AG09309 (cell line): ENCODE data around the gene XKR7.

Experiments
- DNase-seq: peaks from one replicate; pipeline ENCODE4 v3.0.0-alpha.2; 2010; ENCODE audit warnings: low read depth
- H3K4me3 ChIP-seq: 2 replicates; pipeline ENCODE4 v1.5.1; 2011; ENCODE audit warnings: mild to moderate bottlenecking, low read depth, low read length, moderate library complexity; ENCODE audit not compliant: control insufficient read depth
- TF ChIP-seq, protein P1 (sequence below): IDR thresholded peaks from 2 replicates; pipeline ENCODE4 v1.5.1; 2011; ENCODE audit warnings: mild to moderate bottlenecking, low read depth, low read length, inconsistent platforms; ENCODE audit not compliant: insufficient read depth, control insufficient read depth; ENCODE audit errors: missing control alignments

Gene XKR7

DNA sequence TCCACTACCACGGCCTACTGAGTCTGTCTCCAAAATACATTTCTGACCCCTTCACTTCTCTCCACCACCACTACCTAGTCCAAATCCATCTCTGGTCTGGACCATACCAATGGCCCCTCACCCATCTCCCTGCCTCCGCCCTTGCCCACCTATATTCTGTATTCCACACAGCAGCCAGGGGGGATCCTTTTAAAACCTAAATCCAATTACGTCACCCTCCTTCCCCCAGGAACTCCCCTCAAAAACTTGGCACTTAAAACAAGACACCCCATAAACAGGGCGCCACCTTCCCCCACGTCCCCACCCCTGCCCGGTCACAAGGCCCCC, 16.8 kb upstream of the XKR7 start:
- TF ChIP-seq, protein P1, sequence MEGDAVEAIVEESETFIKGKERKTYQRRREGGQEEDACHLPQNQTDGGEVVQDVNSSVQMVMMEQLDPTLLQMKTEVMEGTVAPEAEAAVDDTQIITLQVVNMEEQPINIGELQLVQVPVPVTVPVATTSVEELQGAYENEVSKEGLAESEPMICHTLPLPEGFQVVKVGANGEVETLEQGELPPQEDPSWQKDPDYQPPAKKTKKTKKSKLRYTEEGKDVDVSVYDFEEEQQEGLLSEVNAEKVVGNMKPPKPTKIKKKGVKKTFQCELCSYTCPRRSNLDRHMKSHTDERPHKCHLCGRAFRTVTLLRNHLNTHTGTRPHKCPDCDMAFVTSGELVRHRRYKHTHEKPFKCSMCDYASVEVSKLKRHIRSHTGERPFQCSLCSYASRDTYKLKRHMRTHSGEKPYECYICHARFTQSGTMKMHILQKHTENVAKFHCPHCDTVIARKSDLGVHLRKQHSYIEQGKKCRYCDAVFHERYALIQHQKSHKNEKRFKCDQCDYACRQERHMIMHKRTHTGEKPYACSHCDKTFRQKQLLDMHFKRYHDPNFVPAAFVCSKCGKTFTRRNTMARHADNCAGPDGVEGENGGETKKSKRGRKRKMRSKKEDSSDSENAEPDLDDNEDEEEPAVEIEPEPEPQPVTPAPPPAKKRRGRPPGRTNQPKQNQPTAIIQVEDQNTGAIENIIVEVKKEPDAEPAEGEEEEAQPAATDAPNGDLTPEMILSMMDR = no peak
- peak overlapping the region; percentile 97 for H3K4me3 ChIP-seq
- no peak for DNase-seq

DNA sequence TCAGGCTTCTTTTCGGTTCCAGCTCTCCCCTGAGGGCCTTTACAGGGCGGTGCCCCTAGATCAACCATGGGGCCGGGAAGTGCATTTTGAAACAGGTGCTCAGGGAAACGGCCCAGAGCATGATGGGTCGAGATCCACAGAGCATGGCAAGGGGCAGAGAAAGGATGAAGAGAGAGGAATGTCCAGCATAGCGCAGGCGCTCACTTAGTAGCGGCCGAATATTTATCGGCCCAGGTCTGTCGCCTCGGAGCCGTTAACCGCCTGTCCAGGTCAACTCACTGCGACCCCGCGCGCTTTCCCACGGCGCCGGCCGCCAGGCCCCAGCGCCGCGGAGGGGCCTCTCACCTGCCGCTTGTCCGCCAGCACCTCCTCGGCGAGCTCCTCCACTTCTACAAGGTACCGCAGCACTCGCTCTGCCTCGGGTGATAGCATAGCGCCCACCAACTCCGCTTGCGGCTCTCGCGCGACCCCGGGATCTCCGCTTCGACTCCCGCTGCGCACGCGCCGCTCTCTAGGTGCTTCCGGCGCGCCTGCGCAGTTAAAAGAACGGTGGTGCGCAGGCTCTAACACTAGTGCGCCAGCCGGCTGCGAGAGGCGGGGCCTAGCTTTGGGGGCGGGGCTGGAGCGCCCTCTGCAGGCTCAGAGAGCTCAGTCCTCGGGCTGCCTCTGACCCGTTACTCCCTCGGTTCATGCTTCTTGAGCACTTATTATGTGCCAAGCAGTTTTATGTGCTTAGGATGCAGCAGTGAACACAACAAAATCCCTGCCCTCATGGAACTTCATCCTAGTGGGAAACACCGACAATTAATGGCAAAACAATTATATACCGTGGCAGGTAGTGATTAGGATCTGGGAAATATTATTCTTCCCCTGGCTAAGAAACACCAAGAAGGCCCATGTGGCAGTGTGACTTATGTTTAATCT, 16.2 kb upstream of the XKR7 start, which contains the start of gene PDRG1:
PDRG1 (minus strand) TSS at position 517 of the 924 bp plus-strand sequence; CDS start at position 432, 85 bp downstream.
- DNase-seq = peak; percentile 72
- TF ChIP-seq, protein P1 = peak; percentile 94
- peak within 1 kb of the TSS; percentile 97 for H3K4me3 ChIP-seq

DNA sequence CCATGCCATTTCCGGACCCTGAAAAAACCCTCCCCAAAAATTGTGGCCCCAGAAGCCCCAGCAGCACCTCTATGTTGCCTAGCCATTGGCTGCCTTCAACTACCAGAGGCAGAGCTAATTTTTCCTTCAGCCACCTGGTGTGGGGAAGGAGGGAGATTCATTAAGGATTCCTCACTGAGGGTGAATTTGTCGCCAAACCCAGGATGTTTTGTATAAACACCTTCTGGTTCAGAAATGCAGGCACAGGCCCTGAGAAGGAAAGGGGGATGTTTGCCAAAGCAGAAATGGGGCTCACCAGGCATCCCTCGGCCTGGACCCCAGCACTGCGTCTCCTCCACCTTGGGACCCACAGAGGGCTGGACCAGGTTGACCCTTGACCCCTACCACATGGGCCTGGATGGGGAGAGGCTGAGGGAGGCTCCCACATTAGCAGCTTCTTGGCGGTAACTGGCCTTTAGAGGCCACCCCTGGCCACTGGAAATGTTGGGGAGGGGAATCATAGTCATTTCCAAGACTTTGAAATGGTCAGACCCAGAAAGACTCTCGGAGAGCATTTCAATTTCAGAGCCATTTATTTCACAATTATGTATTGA, 14.3 kb upstream of the XKR7 start:
- TF ChIP-seq, protein P1 = no peak
- no peak for DNase-seq
- no peak overlapping the region for H3K4me3 ChIP-seq

DNA sequence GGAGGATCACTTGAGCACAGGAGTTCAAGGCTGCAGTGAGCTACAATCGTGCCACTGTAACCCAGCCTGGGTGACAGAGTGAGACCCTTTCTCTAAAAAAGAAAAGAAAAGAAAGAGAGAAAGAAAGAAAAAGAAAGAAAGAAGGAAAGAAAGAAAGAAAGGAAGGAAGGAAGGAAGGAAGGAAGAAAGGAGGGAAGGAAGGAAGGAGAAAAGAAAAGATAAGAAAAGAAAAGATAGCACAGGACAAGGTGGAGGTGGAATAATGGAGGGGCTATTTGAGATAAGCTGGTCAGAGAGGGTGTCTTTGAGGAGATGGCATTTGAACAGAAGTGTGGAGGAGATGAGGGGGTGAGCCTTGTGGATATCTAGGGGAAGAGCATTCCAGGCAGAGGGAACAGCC, 13.5 kb upstream of the XKR7 start:
- H3K4me3 ChIP-seq = no peak overlapping the region
- no peak for DNase-seq
- TF ChIP-seq, protein P1 = no peak

DNA sequence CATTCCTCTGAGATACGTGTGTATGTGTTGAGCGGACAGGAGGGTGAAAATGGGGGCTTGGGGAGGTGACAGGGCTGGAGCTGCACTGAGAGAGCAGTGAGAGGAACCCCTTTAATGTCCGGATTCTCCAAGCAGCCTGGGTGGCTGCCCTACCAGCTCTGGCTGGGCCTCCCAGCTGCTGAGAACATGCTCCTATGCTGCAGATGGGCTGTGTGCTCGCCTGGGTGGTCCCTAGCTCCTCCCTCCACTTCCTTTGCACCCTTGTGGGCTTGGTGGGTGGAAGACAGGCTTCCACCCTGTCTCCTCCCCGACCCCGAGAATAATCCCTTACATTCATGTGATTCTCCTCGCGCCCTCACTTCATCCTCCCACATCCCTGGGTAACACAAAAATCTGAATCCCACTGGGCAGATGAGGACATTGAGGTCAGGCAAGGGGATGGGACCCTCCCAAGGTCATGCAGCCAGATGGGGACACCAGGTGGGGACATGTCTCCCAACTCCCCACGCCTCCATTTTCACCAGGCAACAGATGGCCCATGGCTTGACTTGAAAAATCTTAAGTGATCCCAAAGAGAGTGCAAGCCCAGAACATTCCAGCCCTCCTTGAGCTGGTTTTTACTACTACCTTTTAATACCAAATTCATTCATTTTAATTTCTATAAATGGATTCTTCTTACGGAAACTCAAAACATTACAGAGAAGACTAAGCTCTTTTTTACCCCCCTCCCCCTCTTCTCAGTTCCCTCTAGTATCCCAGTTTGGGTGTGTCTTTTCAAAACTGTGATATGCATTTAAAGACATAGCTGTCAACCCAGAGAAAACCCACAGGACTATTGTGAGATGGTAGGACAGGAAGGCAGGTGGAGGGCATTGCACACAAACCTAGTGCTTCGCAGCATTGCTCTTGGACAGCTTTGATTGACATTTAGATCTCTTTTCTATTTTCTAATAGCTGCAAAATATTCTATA, 11.1 kb upstream of the XKR7 start:
- TF ChIP-seq, protein P1 = no peak
- no peak overlapping the region for H3K4me3 ChIP-seq
- DNase-seq = no peak

DNA sequence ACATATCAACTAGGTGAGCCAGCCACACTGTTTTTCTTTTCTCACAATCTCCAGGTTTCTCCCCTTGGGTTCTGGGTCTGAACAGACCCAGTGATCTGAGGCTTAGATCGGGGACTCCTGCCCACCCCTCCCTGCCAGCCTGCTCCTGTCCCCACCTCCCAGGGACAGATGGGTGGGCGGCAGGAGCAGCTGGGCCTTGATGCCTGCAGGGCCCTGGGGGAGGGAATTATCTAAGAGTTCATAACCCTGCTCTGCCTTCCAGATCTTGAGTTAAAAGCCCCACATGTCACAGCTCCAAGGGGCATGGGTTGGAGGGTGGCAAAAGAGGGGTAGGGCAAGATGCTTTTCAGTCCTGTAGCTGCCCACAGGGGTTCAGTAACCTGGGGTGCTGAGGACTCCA, 5.2 kb upstream of the XKR7 start:
- no peak for DNase-seq
- H3K4me3 ChIP-seq = no peak overlapping the region
- TF ChIP-seq, protein P1 = no peak
